Gastroesophageal sphincter (tissue), 3 donors: ENCODE results near the gene IZUMO1.

Source experiments
- EP300 ChIP-seq: sonication (generic); formaldehyde crosslinking; IDR thresholded peaks from one replicate; pipeline ENCODE4 v1.6.1; 2017; ENCODE audit warnings: antibody characterized with exemption, mild to moderate bottlenecking
- POLR2A ChIP-seq, 2 donors: fragments of 450-650 bp; IDR thresholded peaks; one replicate each; pipeline ENCODE4 v1.6.1; 2017; ENCODE audit warnings: antibody characterized with exemption in 2 of 2, mild to moderate bottlenecking in 2 of 2, moderate library complexity in 1 of 2
- POLR2AphosphoS5 ChIP-seq: sonication (generic); formaldehyde crosslinking; IDR thresholded peaks from one replicate; pipeline ENCODE4 v1.6.1; 2017; ENCODE audit warnings: antibody characterized with exemption
- TF ChIP-seq, protein P1 (sequence below), 4 experiments: fragments of 200-600 bp in 2 of 4; fragments of 450-650 bp in 2 of 4; sonication (generic) in 1 of 4; IDR thresholded peaks; one replicate each; pipeline ENCODE4 v1.5.1; 2017 to 2019; ENCODE audit warnings: antibody characterized with exemption in 4 of 4, mild to moderate bottlenecking in 2 of 4, moderate library complexity in 2 of 4

GRCh38 chr19:48724796-48725753, 21.6 kb downstream of the IZUMO1 start:
- TF ChIP-seq POLR2A (IDR thresholded peaks at IDR 0.05) (no peak), EP300 (no peak), POLR2AphosphoS5 (peak; percentile 55)
- TF ChIP-seq, protein P1, sequence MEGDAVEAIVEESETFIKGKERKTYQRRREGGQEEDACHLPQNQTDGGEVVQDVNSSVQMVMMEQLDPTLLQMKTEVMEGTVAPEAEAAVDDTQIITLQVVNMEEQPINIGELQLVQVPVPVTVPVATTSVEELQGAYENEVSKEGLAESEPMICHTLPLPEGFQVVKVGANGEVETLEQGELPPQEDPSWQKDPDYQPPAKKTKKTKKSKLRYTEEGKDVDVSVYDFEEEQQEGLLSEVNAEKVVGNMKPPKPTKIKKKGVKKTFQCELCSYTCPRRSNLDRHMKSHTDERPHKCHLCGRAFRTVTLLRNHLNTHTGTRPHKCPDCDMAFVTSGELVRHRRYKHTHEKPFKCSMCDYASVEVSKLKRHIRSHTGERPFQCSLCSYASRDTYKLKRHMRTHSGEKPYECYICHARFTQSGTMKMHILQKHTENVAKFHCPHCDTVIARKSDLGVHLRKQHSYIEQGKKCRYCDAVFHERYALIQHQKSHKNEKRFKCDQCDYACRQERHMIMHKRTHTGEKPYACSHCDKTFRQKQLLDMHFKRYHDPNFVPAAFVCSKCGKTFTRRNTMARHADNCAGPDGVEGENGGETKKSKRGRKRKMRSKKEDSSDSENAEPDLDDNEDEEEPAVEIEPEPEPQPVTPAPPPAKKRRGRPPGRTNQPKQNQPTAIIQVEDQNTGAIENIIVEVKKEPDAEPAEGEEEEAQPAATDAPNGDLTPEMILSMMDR (IDR thresholded peaks at IDR 0.05), result no peak
